COLO668 (cell line): Measurements from ENCODE around the gene ABHD17C.
A peak's percentile ranks its signal among the peaks of the same experiment; 100 is the strongest.
"Not testable (repeated sequence)": the region's sequence is repeated elsewhere in the genome, so short reads cannot be mapped to it uniquely, and the experiment has no call there.

Experiments
- DNase-seq: peaks from one replicate; lab custom pipeline; 2025; ENCODE audit not compliant: unreplicated experiment; lab: John Stamatoyannopoulos, UW

Gene ABHD17C

DNA sequence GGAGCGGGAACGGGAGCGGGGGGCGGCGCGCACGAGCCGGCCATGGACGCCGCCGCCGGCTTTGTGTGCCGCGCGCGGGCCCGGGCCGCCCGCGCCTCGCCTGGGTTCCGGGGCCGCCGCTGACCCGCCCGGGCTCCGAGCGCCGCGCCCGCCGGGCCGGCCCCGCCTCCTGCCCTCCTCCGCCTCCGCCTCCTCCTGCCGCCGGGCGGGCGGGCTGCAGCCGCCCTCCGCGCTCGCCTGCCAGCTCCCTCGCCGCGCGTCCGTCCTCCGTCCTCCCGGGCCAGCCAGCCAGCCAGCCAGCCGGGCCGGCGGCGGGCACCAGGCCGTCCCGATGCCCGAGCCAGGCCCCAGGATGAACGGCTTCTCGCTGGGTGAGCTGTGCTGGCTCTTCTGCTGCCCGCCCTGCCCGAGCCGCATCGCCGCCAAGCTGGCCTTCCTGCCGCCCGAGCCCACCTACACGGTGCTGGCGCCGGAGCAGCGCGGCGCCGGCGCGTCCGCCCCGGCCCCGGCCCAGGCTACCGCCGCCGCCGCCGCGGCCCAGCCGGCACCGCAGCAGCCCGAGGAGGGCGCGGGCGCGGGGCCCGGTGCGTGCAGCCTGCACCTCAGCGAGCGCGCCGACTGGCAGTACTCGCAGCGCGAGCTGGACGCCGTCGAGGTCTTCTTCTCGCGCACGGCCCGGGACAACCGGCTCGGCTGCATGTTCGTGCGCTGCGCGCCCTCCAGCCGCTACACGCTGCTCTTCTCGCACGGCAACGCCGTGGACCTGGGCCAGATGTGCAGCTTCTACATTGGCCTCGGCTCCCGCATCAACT is at the start of gene ABHD17C:
TSS of gene ABHD17C (plus strand) at position 212 of the 812 bp plus-strand sequence. CDS start at position 332, 120 bp downstream.
- DNase-seq = peak; percentile 82

DNA sequence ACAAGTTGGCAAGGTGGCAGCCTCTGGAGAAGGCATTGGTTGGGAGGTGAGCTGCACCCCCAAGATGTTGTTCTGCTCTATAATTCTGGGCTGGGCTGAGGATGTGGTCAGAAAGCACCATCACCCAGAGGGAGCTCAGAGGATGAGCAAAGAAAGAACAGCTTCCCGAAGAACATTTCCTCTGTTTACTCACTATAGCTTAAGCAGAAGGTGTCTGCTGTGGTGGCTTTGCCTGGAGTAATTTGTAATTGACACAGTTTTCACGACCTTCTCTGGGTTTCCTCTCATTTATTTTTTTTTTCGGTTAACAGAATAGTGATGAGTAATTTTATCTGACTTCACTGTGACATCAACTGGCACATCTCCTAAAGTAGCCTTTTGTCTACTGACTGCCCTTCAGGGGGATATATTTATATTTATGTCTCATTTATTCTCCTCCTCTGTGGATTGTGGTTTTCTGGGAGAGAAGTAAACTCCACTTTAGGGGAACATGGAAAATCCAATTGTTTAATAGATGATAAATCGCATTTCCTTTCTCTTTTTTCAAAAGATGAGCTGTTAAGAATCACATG is 49.5 kb upstream of the ABHD17C start:
- DNase-seq = no peak

DNA sequence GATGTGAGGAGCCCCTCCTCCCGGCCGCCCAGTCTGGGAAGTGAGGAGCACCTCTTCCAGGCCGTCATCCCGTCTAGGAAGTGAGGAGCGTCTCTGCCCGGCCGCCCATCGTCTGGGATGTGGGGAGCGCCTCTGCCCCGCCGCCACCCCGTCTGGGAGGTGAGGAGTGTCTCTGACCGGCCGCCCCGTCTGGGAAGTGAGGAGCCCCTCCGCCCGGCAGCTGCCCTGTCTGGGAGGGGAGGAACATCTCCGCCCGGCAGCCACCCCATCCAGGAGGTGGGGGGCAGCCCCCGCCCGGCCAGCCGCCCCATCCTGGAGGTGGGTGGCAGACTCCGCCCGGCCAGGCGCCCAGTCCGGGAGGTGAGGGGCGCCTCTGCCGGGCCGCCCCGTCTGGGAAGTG is 47.7 kb upstream of the ABHD17C start:
- not testable (repeated sequence) for DNase-seq

DNA sequence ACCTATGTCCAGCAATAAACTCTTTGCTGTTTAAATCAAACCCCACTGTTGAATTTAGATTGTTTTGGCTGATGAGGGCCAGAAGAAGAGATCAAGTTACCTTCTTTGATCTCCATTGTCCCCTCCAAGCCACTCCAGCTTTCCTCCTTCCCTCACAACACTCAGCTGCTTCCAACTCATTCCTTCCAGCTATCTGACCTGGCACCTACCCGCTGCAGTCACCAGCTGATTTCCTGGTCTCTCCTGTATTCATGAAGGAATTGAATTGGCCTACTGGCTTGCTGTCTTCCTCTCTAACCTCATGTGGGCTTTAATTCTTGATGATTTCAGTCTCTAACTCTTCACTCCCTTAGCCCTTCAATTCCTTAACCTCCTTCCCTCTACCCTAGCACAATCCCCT is 40.8 kb upstream of the ABHD17C start:
- no peak for DNase-seq

DNA sequence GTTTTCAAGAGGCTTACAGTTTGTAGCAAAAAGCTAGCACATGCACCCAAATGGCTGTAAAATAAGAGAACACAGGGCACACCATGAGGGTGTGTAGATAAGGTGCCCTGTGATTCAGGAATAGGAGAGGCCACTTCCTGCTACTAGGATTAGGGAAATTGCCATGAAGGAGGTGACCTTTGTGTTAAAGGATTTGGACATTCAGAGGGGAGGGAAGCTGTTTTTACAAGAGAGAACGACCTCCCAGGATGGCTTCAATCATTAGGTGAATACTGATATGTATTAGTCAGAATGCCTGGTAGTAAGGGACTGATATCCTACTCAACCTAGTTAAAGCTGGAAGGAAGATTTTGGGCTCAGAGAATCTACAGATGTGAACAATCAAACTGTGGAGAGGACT is 35.7 kb upstream of the ABHD17C start:
- DNase-seq = no peak

DNA sequence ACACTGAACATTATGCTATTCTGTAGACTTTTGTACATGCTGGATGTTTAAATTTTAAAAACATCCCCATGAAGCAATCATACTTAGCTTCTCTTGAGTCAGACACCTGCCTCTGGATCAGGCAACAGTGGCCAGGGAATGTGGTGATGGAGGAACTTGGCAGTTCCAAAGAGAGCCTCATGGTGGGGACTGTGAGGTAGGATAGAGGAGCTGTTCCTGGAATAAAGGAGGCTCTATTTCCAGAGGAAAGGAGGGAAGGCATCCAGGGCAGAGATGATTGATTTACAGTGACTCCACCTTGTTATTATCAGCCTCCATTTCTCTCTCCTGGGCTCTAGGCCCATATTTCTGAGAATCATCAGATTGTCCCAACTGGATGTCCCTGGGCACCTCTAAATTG is 35.0 kb upstream of the ABHD17C start:
- DNase-seq = no peak

DNA sequence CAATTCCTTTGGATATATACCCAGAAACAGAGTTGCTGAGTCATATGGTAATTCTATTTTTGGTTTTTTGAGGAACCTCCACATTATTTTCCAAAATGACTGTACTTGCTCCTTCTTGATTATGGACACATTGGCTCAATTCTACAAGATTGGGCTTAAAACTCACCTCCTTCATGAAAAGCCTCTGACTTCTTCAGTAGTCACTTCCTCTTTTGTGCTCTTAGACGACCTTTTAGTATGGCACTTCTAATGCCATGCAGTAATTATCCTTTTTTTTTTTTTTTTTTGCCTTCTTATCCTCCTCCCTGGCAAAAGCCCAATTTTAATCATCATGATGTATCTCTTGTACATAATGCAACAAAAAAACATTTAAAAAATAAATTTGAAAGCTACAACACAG is 33.0 kb upstream of the ABHD17C start:
- DNase-seq = no peak

DNA sequence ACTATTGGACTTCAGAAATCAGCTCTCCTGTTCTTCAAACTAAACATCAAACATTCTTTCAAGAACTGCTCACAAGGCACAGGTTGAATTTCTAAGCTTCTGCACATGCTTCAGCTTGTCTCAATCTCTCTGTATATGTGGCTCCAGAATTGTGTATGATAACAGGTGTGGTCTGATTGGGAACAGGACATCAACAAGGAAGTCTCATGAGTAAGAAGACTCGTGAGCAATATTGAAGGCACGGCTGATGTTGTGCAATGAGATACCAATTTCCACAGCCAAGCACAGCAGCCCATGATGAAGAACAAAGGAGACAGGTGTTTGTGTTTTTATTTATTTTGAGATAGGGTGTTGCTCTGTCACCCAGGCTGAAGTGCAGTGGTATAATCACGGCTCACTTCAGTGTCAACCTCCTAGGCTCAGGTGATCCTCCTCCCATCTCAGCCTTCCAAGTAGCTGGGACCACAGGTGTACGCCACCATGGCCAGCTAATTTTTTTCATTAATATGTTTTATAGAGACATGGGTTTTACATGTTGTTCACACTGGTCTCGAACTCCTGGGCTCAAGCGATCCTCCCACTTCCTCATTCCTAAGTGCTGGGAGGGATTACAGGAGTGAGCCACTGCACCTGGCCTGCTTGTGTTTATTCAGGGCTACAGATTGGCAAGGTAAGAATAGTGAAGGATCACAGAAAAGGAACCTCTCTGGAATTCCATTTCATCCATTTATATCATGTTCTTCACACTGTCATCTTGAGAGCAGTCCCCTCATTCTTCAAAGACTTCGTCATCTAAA is 32.2 kb upstream of the ABHD17C start:
- peak; percentile 10 for DNase-seq

DNA sequence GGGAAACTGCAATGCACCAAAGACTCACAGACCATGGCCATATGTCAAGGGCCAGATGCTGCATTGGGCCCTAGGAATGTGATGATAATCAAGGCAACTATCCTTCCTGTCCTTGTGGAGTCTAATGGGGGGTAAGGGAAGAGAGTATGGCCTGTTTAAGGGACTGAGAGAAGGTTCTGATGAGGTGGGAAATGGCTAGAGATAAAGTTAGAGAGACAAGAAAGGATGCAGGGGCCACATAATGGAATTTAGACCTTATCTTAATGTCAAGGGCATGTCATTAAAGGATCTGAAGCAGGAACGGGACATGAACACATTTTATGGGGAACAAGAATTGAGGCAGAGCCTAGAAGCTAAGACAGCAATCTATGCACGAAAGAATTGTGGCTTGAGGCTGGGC is 30.0 kb upstream of the ABHD17C start:
- no peak for DNase-seq

DNA sequence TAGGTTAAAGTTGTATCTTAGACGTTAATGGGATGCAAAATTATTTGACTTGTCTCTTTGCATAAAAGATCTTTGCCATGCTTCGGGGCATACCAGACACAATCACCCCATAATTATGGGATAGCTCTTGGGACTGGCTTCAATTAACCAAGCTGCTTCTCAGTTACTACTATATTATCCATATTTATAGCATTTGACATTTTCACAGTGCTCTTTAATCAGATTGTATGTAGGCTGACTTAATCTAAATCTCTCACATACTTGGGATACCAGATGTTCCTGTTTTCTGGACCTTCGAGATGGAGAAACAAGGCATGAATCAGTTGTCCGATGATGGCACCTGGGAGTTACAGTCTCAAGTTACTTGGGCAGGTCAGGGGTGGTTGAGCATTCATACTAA is 27.2 kb upstream of the ABHD17C start:
- no peak for DNase-seq

DNA sequence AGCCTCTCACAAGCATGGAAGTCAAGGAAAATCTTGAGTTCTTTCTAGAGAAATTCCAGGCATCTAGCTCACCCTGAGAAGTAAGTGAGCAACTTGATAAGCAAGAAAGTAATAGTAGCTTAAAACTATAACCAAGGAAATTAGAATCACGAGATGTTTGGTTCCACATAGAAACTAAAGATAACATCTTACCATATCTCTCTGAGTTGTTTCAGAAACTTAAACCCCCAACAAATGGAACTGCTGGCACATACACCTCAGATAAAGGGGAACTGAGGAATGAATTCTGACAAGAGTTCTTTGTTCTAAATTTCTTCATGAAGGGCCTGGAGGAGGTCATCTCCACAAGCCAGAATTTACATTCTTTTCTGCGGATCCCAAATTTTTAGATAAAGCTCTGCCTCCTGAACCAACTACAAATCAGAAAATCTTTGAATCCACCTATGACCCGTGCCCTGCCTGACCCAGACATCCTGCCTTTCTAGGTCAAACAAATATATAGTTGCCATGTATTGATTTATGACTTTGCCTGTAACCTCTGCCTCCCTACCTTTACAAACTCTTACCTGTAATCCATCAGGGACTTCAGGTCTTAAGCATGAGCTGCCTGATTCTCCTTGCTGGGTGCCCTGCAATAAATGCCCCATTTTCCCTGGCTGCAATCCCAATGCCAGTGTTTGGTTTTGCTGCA is 26.4 kb upstream of the ABHD17C start:
- DNase-seq = no peak

DNA sequence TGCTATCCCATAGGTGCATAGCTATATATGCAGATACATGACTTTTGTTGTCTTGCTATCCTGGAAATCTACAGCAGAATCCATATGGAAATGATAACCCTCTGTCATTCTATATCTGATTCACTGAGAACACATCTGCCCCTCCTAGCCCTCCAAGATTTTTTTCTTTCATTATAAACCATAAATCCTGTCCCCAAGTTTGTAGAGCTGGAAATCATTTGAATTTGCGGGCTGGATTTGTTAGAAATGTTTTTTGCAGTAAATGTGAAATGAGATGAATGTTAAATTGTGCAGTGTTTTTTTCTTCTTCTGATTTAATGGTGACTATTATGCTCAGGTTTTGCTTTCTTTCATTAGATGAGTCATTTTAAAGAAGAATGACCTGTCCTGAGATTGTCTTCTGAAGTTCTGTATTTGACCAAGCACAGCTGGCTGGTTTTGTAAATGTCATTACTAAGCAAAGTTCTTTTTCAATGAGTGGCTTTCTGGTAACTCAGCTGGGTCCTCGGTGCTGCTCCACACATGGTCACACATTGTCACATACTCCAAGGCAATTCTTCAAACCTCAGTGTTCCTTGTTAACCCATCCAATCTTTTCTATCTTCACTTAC is 25.3 kb upstream of the ABHD17C start:
- no peak for DNase-seq

DNA sequence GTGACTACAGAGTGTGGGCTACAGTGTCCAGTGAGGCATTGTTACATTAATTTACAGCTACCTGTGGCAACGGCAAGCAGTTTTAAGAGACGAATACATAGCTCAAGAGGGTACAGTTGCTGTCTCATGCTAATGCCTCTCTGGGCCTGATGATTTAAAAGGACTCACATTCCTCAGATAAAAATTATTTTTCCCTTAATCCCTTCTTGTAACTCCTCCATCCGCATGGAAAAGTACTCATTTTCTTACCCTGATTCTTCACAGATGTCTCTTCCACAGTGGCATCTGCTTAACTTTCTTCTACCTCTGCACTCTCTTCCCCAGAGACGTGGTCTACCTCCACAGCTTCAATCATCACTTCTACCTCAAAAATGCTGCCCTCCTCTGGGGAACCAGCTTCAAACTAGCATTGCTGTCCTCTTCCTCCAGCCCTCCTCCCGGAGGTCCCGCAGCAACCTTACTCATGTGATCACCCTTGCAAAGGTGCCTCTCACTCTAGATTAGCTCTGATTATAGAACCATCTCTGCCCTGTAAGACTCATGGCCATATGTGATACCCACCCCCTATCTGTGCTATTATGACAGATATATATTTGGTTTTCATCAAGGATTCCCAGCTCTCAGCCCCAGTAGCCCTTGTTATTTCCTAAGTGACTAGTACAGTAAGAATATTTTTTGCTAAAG is 21.4 kb upstream of the ABHD17C start:
- DNase-seq = no peak

DNA sequence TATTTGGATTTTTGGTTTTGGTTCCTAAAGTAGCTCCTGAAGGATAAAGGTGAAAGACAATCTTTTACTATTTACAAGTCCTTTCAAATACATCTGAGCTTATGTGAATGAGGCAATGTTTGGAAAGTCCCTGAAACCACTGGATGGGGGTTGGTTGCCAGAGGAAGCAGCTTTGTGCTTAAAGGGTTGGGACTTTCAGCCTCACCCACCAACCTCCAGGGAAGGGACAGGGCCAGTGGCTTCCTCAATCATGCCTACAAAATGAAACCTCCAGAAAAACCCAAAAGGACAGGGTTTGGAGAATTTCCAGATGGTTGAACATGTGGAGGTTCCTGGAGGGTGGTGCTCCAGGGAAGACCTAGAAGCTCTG is 20.9 kb upstream of the ABHD17C start:
- no peak for DNase-seq

DNA sequence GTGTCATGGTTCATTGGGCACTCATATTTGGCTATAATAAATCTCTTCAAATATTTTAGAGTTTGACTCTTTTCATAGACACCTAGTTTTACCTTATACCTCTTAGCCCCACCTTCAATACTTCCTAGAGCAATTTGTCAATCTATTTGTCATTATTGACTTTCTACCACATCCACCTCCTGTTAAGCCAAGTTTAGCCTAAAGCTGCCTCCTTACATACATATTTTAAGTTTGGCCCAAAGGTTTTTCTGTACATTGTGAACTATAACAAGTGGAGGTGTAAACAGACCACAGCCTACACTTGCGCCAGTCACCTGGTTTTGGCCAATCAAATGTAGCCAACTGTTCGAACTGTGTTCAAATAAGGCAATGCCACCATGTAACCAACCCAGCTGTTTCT is 18.1 kb upstream of the ABHD17C start:
- no peak for DNase-seq

DNA sequence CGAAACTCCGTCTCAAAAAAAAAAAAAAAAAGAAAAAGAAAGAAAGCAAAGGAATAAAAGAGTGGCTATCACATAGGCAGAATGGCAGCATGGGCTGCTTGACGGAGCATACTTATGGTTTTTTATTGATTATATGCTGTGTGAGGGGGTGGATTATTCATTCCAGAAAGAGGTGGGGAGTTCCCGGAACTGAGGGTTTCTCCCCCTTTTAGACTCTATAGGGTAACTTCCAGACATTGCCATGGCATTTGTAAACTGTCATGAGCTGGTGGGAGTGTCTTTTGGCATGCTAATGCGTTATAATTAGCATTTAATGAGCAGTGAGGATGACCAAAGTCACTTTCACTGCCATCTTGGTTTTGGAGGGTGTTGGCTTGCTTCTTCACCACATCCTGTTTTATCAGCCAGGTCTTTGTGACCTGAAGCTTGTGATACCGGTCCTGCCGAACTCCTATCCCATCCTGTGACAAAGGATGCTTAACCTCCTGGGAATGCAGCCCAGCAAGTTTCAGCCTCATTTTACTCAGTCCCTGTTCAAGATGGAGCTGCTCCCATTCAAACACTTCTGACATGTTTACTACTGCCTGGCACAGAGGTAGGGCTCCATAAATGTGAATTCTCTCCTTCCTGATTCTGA is 15.8 kb upstream of the ABHD17C start:
- no peak for DNase-seq

DNA sequence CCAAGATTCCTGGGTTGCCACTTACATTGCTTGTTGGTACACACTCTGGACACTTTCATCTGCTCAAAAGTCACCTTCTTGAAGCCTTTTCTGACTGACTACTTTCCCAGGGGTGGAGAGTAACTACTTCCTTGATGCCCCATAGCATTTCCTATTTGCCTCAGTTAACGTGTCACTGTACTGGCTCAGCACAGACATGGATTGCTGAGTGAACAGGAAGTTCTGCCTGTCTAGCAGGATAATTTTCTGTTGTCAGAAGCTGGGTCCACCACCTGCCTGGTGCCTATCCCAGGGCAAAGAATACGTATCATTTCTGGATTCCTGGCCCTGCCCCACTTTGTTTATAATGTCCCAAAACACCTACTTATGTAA is 15.3 kb upstream of the ABHD17C start:
- DNase-seq = no peak

DNA sequence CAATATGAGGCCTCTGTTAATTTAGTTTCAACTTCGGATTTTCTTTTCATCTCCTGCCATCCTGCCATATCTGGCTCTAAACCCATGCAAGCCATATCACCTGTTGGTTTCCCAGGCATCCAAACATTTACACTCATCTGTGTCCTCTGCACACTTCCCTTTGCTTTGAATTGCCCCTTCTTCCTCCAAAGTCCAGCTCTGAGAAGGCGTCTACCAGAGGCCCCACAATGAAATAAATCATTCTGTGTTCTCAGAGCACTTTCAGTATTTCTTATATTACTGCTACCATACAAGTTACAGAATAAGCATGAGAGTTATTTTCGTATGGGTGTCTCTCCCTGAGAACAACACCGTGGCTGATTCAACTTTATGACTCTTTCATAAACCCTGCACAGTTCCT is 12.9 kb upstream of the ABHD17C start:
- no peak for DNase-seq

DNA sequence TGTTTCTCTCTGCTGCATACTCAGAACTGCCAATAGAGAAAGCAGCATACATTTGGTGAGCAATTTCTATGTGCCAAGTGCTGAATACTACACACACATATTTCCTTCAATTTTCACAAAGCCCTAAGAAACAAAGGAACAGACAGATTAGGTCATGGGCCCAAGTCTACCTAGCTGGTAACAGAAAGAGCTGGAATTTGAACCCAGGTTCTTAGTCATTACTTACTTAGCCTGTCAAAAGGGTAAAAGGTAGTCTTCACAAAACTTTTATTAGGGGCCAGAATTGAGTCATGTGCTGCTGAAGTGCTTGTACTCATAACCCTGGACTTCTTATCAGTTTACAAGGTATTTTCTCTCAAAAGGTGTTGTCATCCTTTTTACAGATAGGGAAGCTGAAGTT is 10.4 kb upstream of the ABHD17C start:
- DNase-seq = no peak

DNA sequence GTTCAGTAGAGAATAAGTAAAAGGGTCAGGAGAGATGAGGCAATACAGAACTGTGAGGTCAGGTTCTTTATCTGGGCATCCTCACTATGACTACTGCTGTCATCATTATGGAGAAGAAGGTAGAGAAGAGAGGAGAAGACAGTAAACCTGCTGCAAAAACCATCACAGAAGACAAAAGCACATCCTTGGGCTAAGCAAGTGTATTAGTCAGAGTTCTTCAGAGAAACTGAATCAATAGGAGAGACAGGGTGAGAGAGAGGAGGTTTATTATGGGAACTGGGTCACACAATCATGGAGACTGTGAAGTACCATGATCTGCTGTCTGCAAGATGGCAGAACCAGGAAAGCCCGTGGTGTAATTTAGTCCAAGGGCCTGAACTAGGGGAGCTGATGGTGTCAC is 9.5 kb upstream of the ABHD17C start:
- DNase-seq = no peak
